ENCODE data around the gene OR2S2. TPM values are rescaled to one million over a fixed set of nuclear protein-coding genes. Genes with fewer than 3 reads are reported as not detected.
A peak's percentile ranks its signal among the peaks of the same experiment; 100 is the strongest.

Gene OR2S2
- total RNA-seq, 1 experiment from 2014 or later, result not detected

GRCh38 chr9:35910613-35911359 lies 47.2 kb downstream of the OR2S2 start:
- peak; percentile 55 for TF ChIP-seq CTCF (IDR thresholded peaks at IDR 0.05; ENCODE audit: unreplicated experiment)
- no peaks in the 10 kb centered on the region for H3K9me3 Mint-ChIP-seq (ENCODE audit: unreplicated experiment)
- POLR2A ChIA-PET, result interaction anchor here (0.7 to 2.3 kb wide), 5 partner anchors 8 to 34 kb away, joined by 3 to 17 read pairs (median 8); no protein-coding TSS in a partner anchor
- CTCF ChIA-PET, result interaction anchor here (0.6 to 3.9 kb wide), 28 partner anchors 8 to 932 kb away, joined by 3 to 26 read pairs (median 4); no protein-coding TSS in a partner anchor
- peak overlapping the region; percentile 88 for H3K27ac Mint-ChIP-seq (ENCODE audit: low read depth, unreplicated experiment)
- no TSS peak for BruUV-seq (replicated peaks)
- no peaks in the 10 kb centered on the region for H3K36me3 Mint-ChIP-seq (ENCODE audit: insufficient read depth, unreplicated experiment)
- peak; percentile 86 for DNase-seq (ENCODE audit: unreplicated experiment)
- H3K4me3 Mint-ChIP-seq (ENCODE audit: unreplicated experiment), result peak overlapping the region; percentile 53
- peaks cover 42% of the 10 kb centered on the region for H3K4me1 Mint-ChIP-seq (ENCODE audit: insufficient read depth, unreplicated experiment)
- intact Hi-C loops (cut with micrococcal nuclease), result loop anchor here (1.0 kb wide), 1 partner anchor 7 kb away; no protein-coding TSS in a partner anchor
- no peaks in the 10 kb centered on the region for H3K27me3 Mint-ChIP-seq (ENCODE audit: insufficient read depth, unreplicated experiment)

GRCh38 chr9:35909687-35910612 lies 48.0 kb downstream of the OR2S2 start:
- intact Hi-C loops (cut with micrococcal nuclease), result loop anchor here (10.0 kb wide), 1 partner anchor 255 kb away; the partner anchor contains the start of genes CCDC107, RMRP and SIT1
- Mint-ChIP-seq H3K9me3 (ENCODE audit: unreplicated experiment) (no peaks in the 10 kb centered on the region), H3K4me1 (ENCODE audit: insufficient read depth, unreplicated experiment) (peaks cover 46% of the 10 kb centered on the region), H3K27me3 (ENCODE audit: insufficient read depth, unreplicated experiment) (no peaks in the 10 kb centered on the region), H3K27ac (ENCODE audit: low read depth, unreplicated experiment) (peak overlapping the region; percentile 88), H3K4me3 (ENCODE audit: unreplicated experiment) (peak overlapping the region; percentile 53), H3K36me3 (ENCODE audit: insufficient read depth, unreplicated experiment) (no peaks in the 10 kb centered on the region)
- CTCF ChIA-PET, result interaction anchor here (0.6 to 3.9 kb wide), 15 partner anchors 7 to 214 kb away, joined by 3 to 26 read pairs (median 8); no protein-coding TSS in a partner anchor
- POLR2A ChIA-PET, result interaction anchor here (0.6 to 2.3 kb wide), 7 partner anchors 7 to 388 kb away, joined by 3 to 17 read pairs (median 4); no protein-coding TSS in a partner anchor
- BruUV-seq (replicated peaks), result no TSS peak
- TF ChIP-seq CTCF (IDR thresholded peaks at IDR 0.05; ENCODE audit: unreplicated experiment), result no peak
- no peak for DNase-seq (ENCODE audit: unreplicated experiment)

DNA sequence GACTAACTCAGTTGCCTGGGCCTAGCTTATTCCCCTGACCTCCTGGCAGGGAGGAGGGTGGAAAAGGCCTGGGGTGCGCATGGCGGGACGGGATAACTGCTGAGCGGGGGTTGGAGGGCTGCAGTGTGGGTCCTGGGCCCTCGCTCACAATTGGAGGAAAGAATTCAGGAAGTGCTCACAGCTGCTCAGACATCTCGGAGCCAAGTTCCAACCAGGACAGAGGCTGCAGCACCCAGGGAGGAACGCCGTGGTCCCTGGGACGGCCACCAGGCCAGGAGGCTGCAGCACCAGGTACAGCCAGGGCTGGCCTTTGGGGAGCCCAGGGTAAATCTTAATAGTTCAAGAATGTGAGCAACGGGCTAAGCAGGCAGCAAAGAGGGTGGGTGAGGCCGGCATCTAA lies 48.7 kb downstream of the OR2S2 start, which contains the start of gene SPAAR:
SPAAR (plus strand) TSS at position 217 of the 400 bp plus-strand sequence. CDS start 974 bp downstream, outside the sequence.
- intact Hi-C loops (cut with micrococcal nuclease), result loop anchor here (10.0 kb wide), 1 partner anchor 254 kb away; the partner anchor contains the start of genes CCDC107, RMRP and SIT1
- peak within 1 kb of the TSS; percentile 78 for H3K4me3 Mint-ChIP-seq (ENCODE audit: unreplicated experiment)

More for the DNA sequence above, 48.7 kb downstream of the OR2S2 start, which contains the start of gene SPAAR:
- no peaks in the 10 kb centered on the region for H3K9me3 Mint-ChIP-seq (ENCODE audit: unreplicated experiment)
- no peaks in the 10 kb centered on the region for H3K27me3 Mint-ChIP-seq (ENCODE audit: insufficient read depth, unreplicated experiment)
- H3K36me3 Mint-ChIP-seq (ENCODE audit: insufficient read depth, unreplicated experiment), result no peaks in the 10 kb centered on the region
- ChIA-PET POLR2A (interaction anchor here (0.7 to 4.8 kb wide), 5 partner anchors 36 to 388 kb away, joined by 3 to 52 read pairs (median 5); partner anchors contain the start of genes GBA2 and RGP1), CTCF (interaction anchor here (0.6 to 3.9 kb wide), 8 partner anchors 9 to 214 kb away, joined by 3 to 15 read pairs (median 4); no protein-coding TSS in a partner anchor)
- no TSS peak for BruUV-seq (replicated peaks)
- DNase-seq (ENCODE audit: unreplicated experiment), result no peak
- H3K27ac Mint-ChIP-seq (ENCODE audit: low read depth, unreplicated experiment), result peak within 1 kb of the TSS; percentile 88
- H3K4me1 Mint-ChIP-seq (ENCODE audit: insufficient read depth, unreplicated experiment), result peaks cover 46% of the 10 kb centered on the region
- no peak for TF ChIP-seq CTCF (IDR thresholded peaks at IDR 0.05; ENCODE audit: unreplicated experiment)
